ENCODE data around the gene NLRP5. TPM values are rescaled to one million over a fixed set of nuclear protein-coding genes. Genes with fewer than 3 reads are reported as not detected.

NLRP5 gene
- total RNA-seq, 1 donor from 2014 or later, result not detected

DNA sequence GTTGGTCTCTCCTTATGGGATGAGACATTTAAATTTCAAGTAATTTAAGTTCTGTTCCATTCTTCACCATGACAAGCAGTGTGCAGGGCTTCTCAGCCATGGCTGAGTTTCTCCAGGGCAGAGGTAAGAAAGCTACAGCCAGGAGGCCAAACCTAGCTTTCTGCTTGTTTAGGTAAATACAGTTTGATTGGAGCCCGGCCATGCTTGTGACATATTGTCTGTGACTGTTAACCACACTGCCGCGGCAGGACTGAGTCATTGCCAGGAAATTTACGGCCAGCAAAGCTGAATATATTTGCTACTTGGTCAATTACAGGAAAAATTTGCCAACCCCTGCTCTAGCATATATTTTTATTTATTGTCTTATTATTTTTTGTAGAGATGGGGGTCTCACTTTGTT lies 28.2 kb upstream of the NLRP5 start:
- Histone ChIP-seq H3K36me3 (ENCODE audit: control insufficient read depth, insufficient read depth, low read length) (no peaks in the 10 kb centered on the region), H3K27me3 (ENCODE audit: control insufficient read depth, insufficient read depth, low read length) (no peaks in the 10 kb centered on the region), H3K4me3 (ENCODE audit: low read depth, low read length) (no peak overlapping the region)
- no peak for FAIRE-seq
- DNase-seq (ENCODE audit: low read depth), result no peak
- TF ChIP-seq, protein P1, sequence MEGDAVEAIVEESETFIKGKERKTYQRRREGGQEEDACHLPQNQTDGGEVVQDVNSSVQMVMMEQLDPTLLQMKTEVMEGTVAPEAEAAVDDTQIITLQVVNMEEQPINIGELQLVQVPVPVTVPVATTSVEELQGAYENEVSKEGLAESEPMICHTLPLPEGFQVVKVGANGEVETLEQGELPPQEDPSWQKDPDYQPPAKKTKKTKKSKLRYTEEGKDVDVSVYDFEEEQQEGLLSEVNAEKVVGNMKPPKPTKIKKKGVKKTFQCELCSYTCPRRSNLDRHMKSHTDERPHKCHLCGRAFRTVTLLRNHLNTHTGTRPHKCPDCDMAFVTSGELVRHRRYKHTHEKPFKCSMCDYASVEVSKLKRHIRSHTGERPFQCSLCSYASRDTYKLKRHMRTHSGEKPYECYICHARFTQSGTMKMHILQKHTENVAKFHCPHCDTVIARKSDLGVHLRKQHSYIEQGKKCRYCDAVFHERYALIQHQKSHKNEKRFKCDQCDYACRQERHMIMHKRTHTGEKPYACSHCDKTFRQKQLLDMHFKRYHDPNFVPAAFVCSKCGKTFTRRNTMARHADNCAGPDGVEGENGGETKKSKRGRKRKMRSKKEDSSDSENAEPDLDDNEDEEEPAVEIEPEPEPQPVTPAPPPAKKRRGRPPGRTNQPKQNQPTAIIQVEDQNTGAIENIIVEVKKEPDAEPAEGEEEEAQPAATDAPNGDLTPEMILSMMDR (IDR thresholded peaks at IDR 0.05; ENCODE audit: insufficient read depth, low read length, severe bottlenecking), result no peak

- FAIRE-seq (no peak), DNase-seq (ENCODE audit: low read depth) (no peak)
- TF ChIP-seq, protein P1 (IDR thresholded peaks at IDR 0.05; ENCODE audit: insufficient read depth, low read length, severe bottlenecking), result no peak
Measured at GRCh38 chr19:55959996-55960675, 26.4 kb upstream of the NLRP5 start.

GRCh38 chr19:55962186-55962585 lies 24.4 kb upstream of the NLRP5 start:
- DNase-seq (ENCODE audit: low read depth) (no peak), FAIRE-seq (peak; percentile 32)
- H3K4me3 ChIP-seq (ENCODE audit: low read depth, low read length), result no peak overlapping the region
- no peaks in the 10 kb centered on the region for H3K27me3 ChIP-seq (ENCODE audit: control insufficient read depth, insufficient read depth, low read length)
- no peaks in the 10 kb centered on the region for H3K36me3 ChIP-seq (ENCODE audit: control insufficient read depth, insufficient read depth, low read length)
- TF ChIP-seq, protein P1 (IDR thresholded peaks at IDR 0.05; ENCODE audit: insufficient read depth, low read length, severe bottlenecking), result no peak

More at GRCh38 chr19:55959996-55960675, 26.4 kb upstream of the NLRP5 start:
- Histone ChIP-seq H3K27me3 (ENCODE audit: control insufficient read depth, insufficient read depth, low read length) (no peaks in the 10 kb centered on the region), H3K4me3 (ENCODE audit: low read depth, low read length) (no peak overlapping the region), H3K36me3 (ENCODE audit: control insufficient read depth, insufficient read depth, low read length) (no peaks in the 10 kb centered on the region)

- TF ChIP-seq, protein P1 (IDR thresholded peaks at IDR 0.05; ENCODE audit: insufficient read depth, low read length, severe bottlenecking), result no peak
- DNase-seq (ENCODE audit: low read depth) (no peak), FAIRE-seq (no peak)
- Histone ChIP-seq H3K4me3 (ENCODE audit: low read depth, low read length) (no peak overlapping the region), H3K27me3 (ENCODE audit: control insufficient read depth, insufficient read depth, low read length) (no peaks in the 10 kb centered on the region), H3K36me3 (ENCODE audit: control insufficient read depth, insufficient read depth, low read length) (no peaks in the 10 kb centered on the region)
Measured at GRCh38 chr19:55973982-55974381, 12.6 kb upstream of the NLRP5 start.

DNA sequence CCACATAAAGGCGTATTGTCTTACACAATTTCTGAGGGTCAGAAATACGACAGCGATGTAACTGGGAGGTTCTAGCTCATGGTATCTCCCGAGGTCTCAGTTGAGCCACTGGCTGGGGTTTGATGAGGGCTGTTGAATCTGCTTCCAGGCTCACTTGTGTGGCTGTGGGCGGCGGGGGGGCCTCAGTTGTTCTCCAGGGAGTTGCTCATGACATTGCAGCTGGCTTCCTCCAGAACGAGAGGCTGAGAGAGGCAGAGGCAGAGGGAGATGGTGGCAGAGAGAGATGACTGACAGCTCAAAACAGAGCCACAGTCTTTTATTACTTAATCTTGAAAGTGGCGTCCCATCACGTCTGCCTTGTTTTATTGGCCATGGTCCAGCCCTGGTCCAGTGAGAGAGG lies 6.2 kb upstream of the NLRP5 start:
- Histone ChIP-seq H3K4me3 (ENCODE audit: low read depth, low read length) (no peak overlapping the region), H3K27me3 (ENCODE audit: control insufficient read depth, insufficient read depth, low read length) (no peaks in the 10 kb centered on the region), H3K36me3 (ENCODE audit: control insufficient read depth, insufficient read depth, low read length) (no peaks in the 10 kb centered on the region)
- no peak for DNase-seq (ENCODE audit: low read depth)
- TF ChIP-seq, protein P1 (IDR thresholded peaks at IDR 0.05; ENCODE audit: insufficient read depth, low read length, severe bottlenecking), result no peak
- FAIRE-seq, result no peak

DNA sequence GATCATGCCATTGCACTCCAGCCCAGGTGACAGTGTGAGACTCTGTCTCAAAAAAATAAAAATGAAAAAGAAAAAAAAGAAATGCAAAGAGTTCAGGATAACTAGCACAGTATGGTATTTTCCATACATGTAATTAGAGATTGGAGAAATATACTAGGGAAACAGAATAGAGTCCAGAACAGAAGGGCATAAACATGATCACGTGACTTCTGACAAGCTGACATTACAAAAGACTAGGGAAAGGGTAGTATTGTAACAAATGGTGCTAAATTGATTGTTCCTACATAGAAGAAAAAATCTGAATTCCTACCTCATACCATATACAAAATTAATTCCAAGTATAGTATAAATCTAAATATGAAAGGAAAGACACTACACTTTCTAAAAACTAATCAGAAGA lies 1.3 kb upstream of the NLRP5 start:
- Histone ChIP-seq H3K27me3 (ENCODE audit: control insufficient read depth, insufficient read depth, low read length) (no peaks in the 10 kb centered on the region), H3K4me3 (ENCODE audit: low read depth, low read length) (no peak overlapping the region), H3K36me3 (ENCODE audit: control insufficient read depth, insufficient read depth, low read length) (no peaks in the 10 kb centered on the region)
- DNase-seq (ENCODE audit: low read depth) (no peak), FAIRE-seq (no peak)
- TF ChIP-seq, protein P1 (IDR thresholded peaks at IDR 0.05; ENCODE audit: insufficient read depth, low read length, severe bottlenecking), result no peak
